Endothelial cell of umbilical vein (primary cell): ENCODE data around the gene NADK. TPM values are rescaled to one million over a fixed set of nuclear protein-coding genes. Genes with fewer than 3 reads are reported as not detected.

Experiments
- BruUV-seq: library from RNA; stranded (reverse); fragments of 400-500 nt; replicated peaks from 2 replicates; lab custom pipeline; 2021; lab: Mats Ljungman, UMichigan
- CTCF ChIA-PET: fragments of 300-600, 350-600 bp; sonication (Branson Sonifier 250); formaldehyde crosslinking; loops from one replicate; lab custom pipeline; 2021; ENCODE audit warnings: antibody characterized with exemption, inconsistent platforms; lab: Charles Lee
- POLR2A ChIA-PET: fragments of 300-600, 350-600 bp; sonication (Branson Sonifier 250); formaldehyde crosslinking; loops from one replicate; lab custom pipeline; 2021; ENCODE audit warnings: antibody characterized with exemption, inconsistent platforms; lab: Charles Lee
- DNase-seq: peaks from one replicate; pipeline ENCODE4 v3.0.0-alpha.2; 2011; ENCODE audit warnings: low read depth, low spot score
- FAIRE-seq: peaks from 2 replicates; lab custom pipeline; 2011; peaks lifted over from hg19 to GRCh38; lab: Jason Lieb, UNC
- H2AFZ ChIP-seq: 2 replicates; pipeline ENCODE4 v1.6.0; 2012; ENCODE audit warnings: low read depth, low read length, control low read depth, inconsistent platforms
- H3K27ac ChIP-seq: 2 replicates; pipeline ENCODE4 v1.5.1; 2011; ENCODE audit warnings: low read depth, mild to moderate bottlenecking, control low read depth, low read length, moderate library complexity; ENCODE audit not compliant: insufficient read depth
- H3K27me3 ChIP-seq, 2 experiments: 2 replicates each; pipeline versions ENCODE4 v1.6.0 to v1.6.1; 2011; ENCODE audit warnings: low read length in 2 of 2, mixed read lengths in 1 of 2; ENCODE audit not compliant: control insufficient read depth in 2 of 2, insufficient read depth in 2 of 2
- H3K36me3 ChIP-seq, 2 experiments: 2 replicates in 1 of 2; 3 replicates in 1 of 2; pipeline ENCODE4 v1.5.1; 2011; ENCODE audit warnings: low read length in 2 of 2, mild to moderate bottlenecking in 1 of 2, moderate library complexity in 1 of 2; ENCODE audit not compliant: control insufficient read depth in 2 of 2, insufficient read depth in 2 of 2; ENCODE audit errors: extremely low read depth in 1 of 2
- H3K4me1 ChIP-seq: 3 replicates; pipeline ENCODE4 v1.5.1; 2011; ENCODE audit warnings: mild to moderate bottlenecking, low read length; ENCODE audit not compliant: control insufficient read depth, insufficient read depth; ENCODE audit errors: extremely low read depth
- H3K4me2 ChIP-seq: 2 replicates; pipeline ENCODE4 v1.6.1; 2011; ENCODE audit warnings: low read length, control low read depth, mixed read lengths; ENCODE audit not compliant: insufficient read depth
- H3K4me3 ChIP-seq, 3 experiments: fragments of 200-600 bp in 1 of 3; sonication (generic), shearing (Covaris generic) in 1 of 3; replicated peaks in 1 of 3; 2 replicates each; pipeline ENCODE4 v1.5.1; 2011 to 2016; ENCODE audit warnings: control low read depth in 3 of 3, low read length in 3 of 3, mild to moderate bottlenecking in 2 of 3, inconsistent platforms in 1 of 3, low read depth in 1 of 3, moderate library complexity in 1 of 3; ENCODE audit not compliant: insufficient read depth in 1 of 3
- H3K79me2 ChIP-seq: 2 replicates; pipeline ENCODE4 v1.6.0; 2012; ENCODE audit warnings: low read length, inconsistent platforms; ENCODE audit not compliant: control insufficient read depth, insufficient read depth
- H3K9ac ChIP-seq: replicated peaks from 2 replicates; pipeline ENCODE3; 2011; ENCODE audit warnings: low read length, control low read depth; ENCODE audit not compliant: insufficient read depth; ENCODE audit errors: extremely low read depth
- H3K9me1 ChIP-seq: replicated peaks from 3 replicates; pipeline ENCODE4 v1.6.0; 2011; ENCODE audit warnings: mild to moderate bottlenecking, low read length; ENCODE audit not compliant: control insufficient read depth, insufficient read depth; ENCODE audit errors: extremely low read depth
- H3K9me3 ChIP-seq: replicated peaks from 2 replicates; pipeline ENCODE4 v1.5.1; 2012; ENCODE audit warnings: low read length, inconsistent platforms; ENCODE audit not compliant: control insufficient read depth, insufficient read depth
- H4K20me1 ChIP-seq: replicated peaks from 2 replicates; pipeline ENCODE3; 2011; ENCODE audit warnings: mild to moderate bottlenecking, low read length; ENCODE audit not compliant: control insufficient read depth, insufficient read depth; ENCODE audit errors: extremely low read depth
- EZH2 ChIP-seq: IDR thresholded peaks from 2 replicates; pipeline ENCODE4 v1.6.1; 2012; ENCODE audit warnings: borderline replicate concordance, low read depth, mild to moderate bottlenecking, moderate library complexity, low read length, inconsistent platforms; ENCODE audit not compliant: severe bottlenecking
- FOS ChIP-seq: IDR thresholded peaks from 2 replicates; pipeline ENCODE4 v1.6.1; 2011; ENCODE audit warnings: mild to moderate bottlenecking, low read length, moderate library complexity, borderline replicate concordance; ENCODE audit not compliant: insufficient read depth
- GATA2 ChIP-seq: IDR thresholded peaks from 2 replicates; pipeline ENCODE4 v1.7.0; 2011; ENCODE audit warnings: low read depth, mild to moderate bottlenecking, moderate library complexity, mixed read lengths, low read length; ENCODE audit not compliant: insufficient read length, insufficient read depth
- JUN ChIP-seq: IDR thresholded peaks from 2 replicates; pipeline ENCODE4 v1.6.1; 2011; ENCODE audit warnings: borderline replicate concordance, low read depth; ENCODE audit not compliant: insufficient read length, insufficient read depth
- POLR2A ChIP-seq: IDR thresholded peaks from 2 replicates; pipeline ENCODE4 v1.6.1; 2012; ENCODE audit warnings: low read depth, mild to moderate bottlenecking, control low read depth, low read length
- POLR2AphosphoS5 ChIP-seq: IDR thresholded peaks from 2 replicates; pipeline ENCODE4 v1.6.1; 2012; ENCODE audit warnings: low read depth, mild to moderate bottlenecking, control low read depth, low read length, moderate library complexity; ENCODE audit not compliant: insufficient read depth
- dilution Hi-C: fragments of 300-500 bp; cut with MboI; formaldehyde crosslinking; loops from one replicate; pipeline ENCODE4 v1.15.0; 2019; ENCODE audit warnings: low sequenced_read_pairs; ENCODE audit not compliant: extremely low pct_ligation_motif_present
- intact Hi-C: fragments of 100-400 bp; cut with micrococcal nuclease; formaldehyde crosslinking; loops from one replicate; pipeline ENCODE4 v1.10.0; 2022
- polyA plus RNA-seq, 4 experiments: library from polyadenylated mRNA; depleted of rRNA in 3 of 4; stranded (reverse) in 3 of 4; unstranded in 1 of 4; fragments of >200 nt; gene quantifications; 2 replicates each; pipeline versions ENCODE4 v1.2.1 to v1.2.3, GENCODE V29; 2011 to 2012; ENCODE audit warnings: missing spikeins in 1 of 4
- total RNA-seq: library from RNA; stranded (reverse); gene quantifications from 2 replicates; pipeline ENCODE4 v1.2.3, GENCODE V29; 2021
- TF ChIP-seq, protein P1 (sequence below): IDR thresholded peaks from 2 replicates; pipeline ENCODE4 v1.6.1; 2011; ENCODE audit not compliant: insufficient read depth, insufficient read length
- TF ChIP-seq, protein P2 (sequence below), 2 donors: IDR thresholded peaks; 1 replicate in 1 of 2; 2 replicates in 1 of 2; pipeline ENCODE4 v1.5.1; 2011; ENCODE audit warnings: low read length in 2 of 2, mild to moderate bottlenecking in 2 of 2, moderate library complexity in 2 of 2, control low read depth in 1 of 2, inconsistent platforms in 1 of 2, low read depth in 1 of 2; ENCODE audit not compliant: insufficient read depth in 1 of 2; ENCODE audit errors: extremely low read depth in 1 of 2

NADK gene
- total and polyA plus RNA-seq, 2 donors (not counting 3 experiments of a cell fraction or from before 2014, with no cell fraction given), result 68.5 to 88.8 TPM

DNA sequence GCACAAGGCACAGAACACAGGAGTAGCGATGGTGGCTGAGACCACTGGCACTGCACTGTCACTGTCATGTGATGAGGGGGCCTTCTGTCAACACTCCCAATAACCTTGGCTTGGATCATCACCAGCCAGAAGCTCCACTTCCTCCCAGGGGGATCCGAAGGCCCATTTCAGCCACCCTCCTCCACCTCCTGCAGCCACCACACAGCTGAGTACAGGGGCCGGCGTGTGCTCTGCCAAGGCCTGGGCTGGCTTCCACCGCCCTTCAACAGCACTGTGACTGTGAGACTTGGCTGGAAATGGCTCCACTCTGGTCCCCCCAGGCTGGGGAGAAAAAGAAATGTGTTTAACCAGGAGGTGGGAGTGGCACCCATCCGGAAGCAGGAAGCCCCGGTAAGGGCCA, 9.9 kb upstream of the NADK start:
- ChIA-PET POLR2A (no interaction called here), CTCF (interaction anchor here (1.0 to 2.4 kb wide), 2 partner anchors 10 to 117 kb away, joined by 3 to 28 read pairs; no protein-coding TSS in a partner anchor)
- TF ChIP-seq EZH2 (no peak), FOS (no peak), POLR2AphosphoS5 (no peak), POLR2A (no peak), JUN (no peak), GATA2 (no peak)
- TF ChIP-seq, protein P1, sequence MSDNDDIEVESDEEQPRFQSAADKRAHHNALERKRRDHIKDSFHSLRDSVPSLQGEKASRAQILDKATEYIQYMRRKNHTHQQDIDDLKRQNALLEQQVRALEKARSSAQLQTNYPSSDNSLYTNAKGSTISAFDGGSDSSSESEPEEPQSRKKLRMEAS, result no peak
- TF ChIP-seq, protein P2, sequence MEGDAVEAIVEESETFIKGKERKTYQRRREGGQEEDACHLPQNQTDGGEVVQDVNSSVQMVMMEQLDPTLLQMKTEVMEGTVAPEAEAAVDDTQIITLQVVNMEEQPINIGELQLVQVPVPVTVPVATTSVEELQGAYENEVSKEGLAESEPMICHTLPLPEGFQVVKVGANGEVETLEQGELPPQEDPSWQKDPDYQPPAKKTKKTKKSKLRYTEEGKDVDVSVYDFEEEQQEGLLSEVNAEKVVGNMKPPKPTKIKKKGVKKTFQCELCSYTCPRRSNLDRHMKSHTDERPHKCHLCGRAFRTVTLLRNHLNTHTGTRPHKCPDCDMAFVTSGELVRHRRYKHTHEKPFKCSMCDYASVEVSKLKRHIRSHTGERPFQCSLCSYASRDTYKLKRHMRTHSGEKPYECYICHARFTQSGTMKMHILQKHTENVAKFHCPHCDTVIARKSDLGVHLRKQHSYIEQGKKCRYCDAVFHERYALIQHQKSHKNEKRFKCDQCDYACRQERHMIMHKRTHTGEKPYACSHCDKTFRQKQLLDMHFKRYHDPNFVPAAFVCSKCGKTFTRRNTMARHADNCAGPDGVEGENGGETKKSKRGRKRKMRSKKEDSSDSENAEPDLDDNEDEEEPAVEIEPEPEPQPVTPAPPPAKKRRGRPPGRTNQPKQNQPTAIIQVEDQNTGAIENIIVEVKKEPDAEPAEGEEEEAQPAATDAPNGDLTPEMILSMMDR (IDR thresholded peaks at IDR 0.05; ENCODE audit: extremely low read depth in 1 of 2, insufficient read depth in 1 of 2, low read depth in 1 of 2, low read length in 2 of 2), result no peak
- Histone ChIP-seq H3K4me3 (no peak overlapping the region), H2AFZ (no peak overlapping the region), H3K36me3 (peaks cover 26 to 66% of the 10 kb centered on the region in 2 experiments), H3K9ac (no peak overlapping the region), H3K4me1 (peaks cover 3% of the 10 kb centered on the region), H3K27me3 (no peaks in the 10 kb centered on the region), H4K20me1 (peaks cover 3% of the 10 kb centered on the region), H3K9me1 (no peaks in the 10 kb centered on the region), H3K79me2 (peaks cover 8% of the 10 kb centered on the region), H3K27ac (no peak overlapping the region), H3K9me3 (no peaks in the 10 kb centered on the region), H3K4me2 (no peak overlapping the region)
- DNase-seq, result no peak
- dilution Hi-C loops, result no loop called here
- no peak for FAIRE-seq
- intact Hi-C loops, result no loop called here
- BruUV-seq, result no TSS peak
